Activated CD8-positive, alpha-beta memory T cell treated with anti-CD3 and anti-CD28 coated beads, Interleukin-2, amount 10 ng/mL, durations not matched to agents 7 days and 5 days (primary cell): ENCODE data around the gene KCTD16. TPM values are rescaled to one million over a fixed set of nuclear protein-coding genes. Genes with fewer than 3 reads are reported as not detected.

Source experiments
- ATAC-seq: fragments of 150-1000 bp; cut with Tn5 transposase; one replicate; pipeline ENCODE4 v1.10.0; 2021; ENCODE audit warnings: moderate library complexity
- CTCF ChIA-PET: fragments of 350-600 bp; sonication (Branson Sonifier 250); formaldehyde crosslinking; loops from one replicate; lab custom pipeline; 2021; ENCODE audit warnings: antibody characterized with exemption; lab: Charles Lee
- DNase-seq: peaks from one replicate; pipeline ENCODE4 v3.0.0-alpha.2; 2020
- H3K27ac Mint-ChIP-seq: one replicate; pipeline ENCODE4 v1.8.0; 2021; ENCODE audit warnings: mild to moderate bottlenecking, mixed read lengths
- H3K27me3 Mint-ChIP-seq: one replicate; pipeline ENCODE4 v1.8.0; 2021; ENCODE audit warnings: mixed read lengths
- H3K36me3 Mint-ChIP-seq: one replicate; pipeline ENCODE4 v1.8.0; 2021; ENCODE audit warnings: mild to moderate bottlenecking, mixed read lengths
- H3K4me1 Mint-ChIP-seq: one replicate; pipeline ENCODE4 v1.8.0; 2021; ENCODE audit warnings: mixed read lengths
- H3K4me3 Mint-ChIP-seq: one replicate; pipeline ENCODE4 v1.8.0; 2021; ENCODE audit warnings: mild to moderate bottlenecking, moderate library complexity, mixed read lengths
- H3K9me3 Mint-ChIP-seq: one replicate; pipeline ENCODE4 v1.8.0; 2022; ENCODE audit warnings: low read depth, mixed read lengths
- total RNA-seq, 2 experiments: library from RNA; stranded (reverse); gene quantifications; one replicate each; pipeline ENCODE4 v1.2.3, GENCODE V29; 2021

Gene KCTD16
- total RNA-seq, 2 experiments from 2014 or later: 0.12 to 0.19 TPM

GRCh38 chr5:144203750-144204596 lies 33.3 kb downstream of the KCTD16 start:
- no peak overlapping the region for H3K4me3 Mint-ChIP-seq
- H3K4me1 Mint-ChIP-seq: peaks cover 6% of the 10 kb centered on the region
- H3K27ac Mint-ChIP-seq: no peak overlapping the region
- peaks cover 55% of the 10 kb centered on the region for H3K27me3 Mint-ChIP-seq
- CTCF ChIA-PET: interaction anchor here (0.6 to 2.1 kb wide), 17 partner anchors 8 to 1849 kb away, joined by 3 to 16 read pairs (median 3); partner anchors contain the start of genes KCTD16 and YIPF5
- H3K9me3 Mint-ChIP-seq: no peaks in the 10 kb centered on the region
- peak; percentile 48 for DNase-seq
- ATAC-seq: peak; percentile 72
- no peaks in the 10 kb centered on the region for H3K36me3 Mint-ChIP-seq

DNA sequence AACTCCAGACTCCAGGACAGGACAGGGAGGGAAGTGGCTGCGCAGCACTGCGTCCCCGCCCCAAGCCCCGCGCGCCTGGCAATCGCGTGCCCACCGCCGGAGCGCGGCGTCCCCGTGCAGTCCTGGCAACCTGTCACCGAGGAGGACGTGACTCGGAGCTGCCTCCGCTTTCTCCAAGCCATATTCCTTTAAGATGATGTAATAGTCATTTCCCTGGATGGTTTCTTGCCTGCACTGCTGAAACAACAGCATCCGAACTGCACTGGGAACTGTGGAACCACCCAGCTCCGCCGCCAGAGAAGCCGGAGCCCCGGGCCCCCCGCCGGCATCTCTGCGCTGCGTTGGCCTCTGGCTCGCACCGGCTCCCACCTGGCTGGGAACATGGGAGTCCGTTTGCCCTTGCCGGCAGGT lies 34.5 kb downstream of the KCTD16 start:
- DNase-seq: no peak
- no peaks in the 10 kb centered on the region for H3K9me3 Mint-ChIP-seq
- H3K27me3 Mint-ChIP-seq: peaks cover 55% of the 10 kb centered on the region
- no peak for ATAC-seq
- no peak overlapping the region for H3K4me3 Mint-ChIP-seq
- CTCF ChIA-PET: interaction anchor here (1.0 to 2.1 kb wide), 4 partner anchors 9 to 1621 kb away, joined by 3 to 16 read pairs (median 5); no protein-coding TSS in a partner anchor
- H3K4me1 Mint-ChIP-seq: peaks cover 6% of the 10 kb centered on the region
- H3K27ac Mint-ChIP-seq: no peak overlapping the region
- no peaks in the 10 kb centered on the region for H3K36me3 Mint-ChIP-seq

DNA sequence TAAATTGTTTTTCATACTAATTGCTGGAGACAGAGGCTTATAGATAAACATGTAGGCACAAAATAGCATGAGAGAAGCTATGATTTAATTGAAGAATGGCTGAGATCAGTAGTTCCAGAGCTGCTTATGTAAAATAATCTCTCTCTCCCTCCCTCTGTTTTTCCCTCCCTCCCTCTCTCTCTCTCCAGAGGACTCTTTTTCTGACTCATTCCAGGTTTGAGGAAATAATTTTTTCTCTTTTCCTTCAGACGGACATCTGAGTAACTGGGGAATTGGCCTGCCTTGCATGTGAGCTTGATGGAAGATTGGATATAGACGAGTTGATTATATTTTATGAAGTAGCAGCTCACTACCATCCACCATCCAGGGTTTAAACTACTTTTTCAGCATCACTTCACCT lies 35.5 kb downstream of the KCTD16 start:
- no peaks in the 10 kb centered on the region for H3K36me3 Mint-ChIP-seq
- H3K9me3 Mint-ChIP-seq: no peaks in the 10 kb centered on the region
- H3K4me1 Mint-ChIP-seq: peaks cover 6% of the 10 kb centered on the region
- ATAC-seq (no peak), DNase-seq (no peak)
- no peak overlapping the region for H3K4me3 Mint-ChIP-seq
- CTCF ChIA-PET: interaction anchor here (0.7 to 1.0 kb wide), 3 partner anchors 10 to 1032 kb away, joined by 3 read pairs; no protein-coding TSS in a partner anchor
- peaks cover 59% of the 10 kb centered on the region for H3K27me3 Mint-ChIP-seq
- H3K27ac Mint-ChIP-seq: no peak overlapping the region

- Mint-ChIP-seq H3K4me3 (no peak overlapping the region), H3K27ac (no peak overlapping the region), H3K27me3 (peaks cover 67% of the 10 kb centered on the region), H3K4me1 (peaks cover 6% of the 10 kb centered on the region), H3K36me3 (no peaks in the 10 kb centered on the region), H3K9me3 (no peaks in the 10 kb centered on the region)
- DNase-seq (no peak), ATAC-seq (no peak)
- CTCF ChIA-PET: no interaction called here
Measured at GRCh38 chr5:144207875-144208444, 37.3 kb downstream of the KCTD16 start.

GRCh38 chr5:144209361-144209760 lies 38.7 kb downstream of the KCTD16 start:
- peaks cover 5% of the 10 kb centered on the region for H3K4me1 Mint-ChIP-seq
- CTCF ChIA-PET: no interaction called here

DNA sequence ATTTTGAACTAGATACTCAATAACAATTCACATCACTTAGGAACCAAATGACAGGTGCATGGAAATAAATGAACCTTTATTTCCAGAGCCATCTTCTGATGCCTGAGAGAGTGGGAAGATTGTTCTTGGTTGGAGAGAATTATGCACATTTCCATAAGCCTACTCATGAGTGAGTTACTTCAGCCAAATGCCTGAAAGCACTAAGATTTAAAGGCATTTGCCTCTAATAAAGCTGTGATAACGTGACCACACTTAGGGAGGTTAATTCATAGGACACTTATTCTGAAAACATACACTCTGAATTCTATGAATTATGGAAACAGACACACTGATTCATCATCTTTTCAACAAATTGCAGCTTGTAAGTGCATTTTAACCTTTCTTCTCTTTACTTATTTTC lies 40.0 kb downstream of the KCTD16 start:
- H3K4me1 Mint-ChIP-seq: no peaks in the 10 kb centered on the region
- H3K36me3 Mint-ChIP-seq: no peaks in the 10 kb centered on the region
- no peak overlapping the region for H3K4me3 Mint-ChIP-seq
- H3K27me3 Mint-ChIP-seq: peaks cover 64% of the 10 kb centered on the region
- no peak for DNase-seq
- ATAC-seq: no peak
- no peaks in the 10 kb centered on the region for H3K9me3 Mint-ChIP-seq
- CTCF ChIA-PET: no interaction called here
- no peak overlapping the region for H3K27ac Mint-ChIP-seq

More at GRCh38 chr5:144209361-144209760, 38.7 kb downstream of the KCTD16 start:
- no peaks in the 10 kb centered on the region for H3K9me3 Mint-ChIP-seq
- H3K27me3 Mint-ChIP-seq: peaks cover 70% of the 10 kb centered on the region
- no peak overlapping the region for H3K4me3 Mint-ChIP-seq
- no peak for ATAC-seq
- H3K27ac Mint-ChIP-seq: no peak overlapping the region
- H3K36me3 Mint-ChIP-seq: no peaks in the 10 kb centered on the region
- DNase-seq: no peak

GRCh38 chr5:144219869-144220268 lies 49.2 kb downstream of the KCTD16 start:
- ATAC-seq (no peak), DNase-seq (no peak)
- Mint-ChIP-seq H3K27ac (no peak overlapping the region), H3K27me3 (peaks cover 12% of the 10 kb centered on the region), H3K9me3 (no peaks in the 10 kb centered on the region), H3K36me3 (no peaks in the 10 kb centered on the region), H3K4me3 (no peak overlapping the region), H3K4me1 (no peaks in the 10 kb centered on the region)
- CTCF ChIA-PET: no interaction called here

- Mint-ChIP-seq H3K27ac (no peak overlapping the region), H3K36me3 (no peaks in the 10 kb centered on the region), H3K27me3 (peaks cover 9% of the 10 kb centered on the region), H3K4me1 (no peaks in the 10 kb centered on the region), H3K4me3 (no peak overlapping the region), H3K9me3 (no peaks in the 10 kb centered on the region)
- ATAC-seq (no peak), DNase-seq (no peak)
- CTCF ChIA-PET: no interaction called here
Measured at GRCh38 chr5:144227363-144227999, 56.8 kb downstream of the KCTD16 start.

GRCh38 chr5:144230806-144231205 lies 60.1 kb downstream of the KCTD16 start:
- no peak overlapping the region for H3K4me3 Mint-ChIP-seq
- no peaks in the 10 kb centered on the region for H3K27me3 Mint-ChIP-seq
- no peaks in the 10 kb centered on the region for H3K9me3 Mint-ChIP-seq
- H3K4me1 Mint-ChIP-seq: no peaks in the 10 kb centered on the region
- no peaks in the 10 kb centered on the region for H3K36me3 Mint-ChIP-seq
- CTCF ChIA-PET: no interaction called here
- H3K27ac Mint-ChIP-seq: no peak overlapping the region
- no peak for DNase-seq
- no peak for ATAC-seq

DNA sequence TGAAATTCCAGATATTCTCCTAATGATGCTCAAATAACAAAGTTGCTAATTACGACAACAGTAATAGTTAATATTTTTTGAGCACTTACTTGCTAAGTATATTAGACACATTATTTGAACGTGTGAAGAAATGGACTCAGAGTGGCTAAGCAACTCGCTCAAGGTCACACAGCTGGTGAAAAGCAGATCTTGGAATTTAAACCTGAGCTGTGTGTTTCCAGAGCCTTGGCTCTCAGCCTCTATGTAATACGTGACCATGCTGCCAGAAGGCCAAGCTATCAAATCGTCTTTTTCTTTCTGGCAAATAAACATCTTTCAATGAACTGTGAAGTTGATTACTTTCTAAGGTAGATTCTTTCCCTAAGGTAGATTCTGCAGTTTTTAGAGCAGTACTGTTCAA lies 61.6 kb downstream of the KCTD16 start:
- no peak for DNase-seq
- no peak overlapping the region for H3K27ac Mint-ChIP-seq
- H3K4me1 Mint-ChIP-seq: no peaks in the 10 kb centered on the region
- H3K9me3 Mint-ChIP-seq: no peaks in the 10 kb centered on the region
- CTCF ChIA-PET: no interaction called here
- H3K36me3 Mint-ChIP-seq: no peaks in the 10 kb centered on the region
- no peak overlapping the region for H3K4me3 Mint-ChIP-seq
- no peak for ATAC-seq
- no peaks in the 10 kb centered on the region for H3K27me3 Mint-ChIP-seq

- CTCF ChIA-PET: no interaction called here
- Mint-ChIP-seq H3K27ac (no peak overlapping the region), H3K9me3 (no peaks in the 10 kb centered on the region), H3K4me1 (no peaks in the 10 kb centered on the region), H3K4me3 (no peak overlapping the region), H3K36me3 (no peaks in the 10 kb centered on the region), H3K27me3 (peaks cover 7% of the 10 kb centered on the region)
- no peak for ATAC-seq
- DNase-seq: no peak
Measured at GRCh38 chr5:144236499-144236898, 65.8 kb downstream of the KCTD16 start.

- DNase-seq: no peak
- CTCF ChIA-PET: no interaction called here
- H3K4me1 Mint-ChIP-seq: no peaks in the 10 kb centered on the region
- no peak overlapping the region for H3K4me3 Mint-ChIP-seq
- H3K27ac Mint-ChIP-seq: no peak overlapping the region
- H3K27me3 Mint-ChIP-seq: peaks cover 7% of the 10 kb centered on the region
- H3K36me3 Mint-ChIP-seq: no peaks in the 10 kb centered on the region
- no peak for ATAC-seq
- H3K9me3 Mint-ChIP-seq: no peaks in the 10 kb centered on the region
Measured at GRCh38 chr5:144237851-144238250, 67.2 kb downstream of the KCTD16 start.

DNA sequence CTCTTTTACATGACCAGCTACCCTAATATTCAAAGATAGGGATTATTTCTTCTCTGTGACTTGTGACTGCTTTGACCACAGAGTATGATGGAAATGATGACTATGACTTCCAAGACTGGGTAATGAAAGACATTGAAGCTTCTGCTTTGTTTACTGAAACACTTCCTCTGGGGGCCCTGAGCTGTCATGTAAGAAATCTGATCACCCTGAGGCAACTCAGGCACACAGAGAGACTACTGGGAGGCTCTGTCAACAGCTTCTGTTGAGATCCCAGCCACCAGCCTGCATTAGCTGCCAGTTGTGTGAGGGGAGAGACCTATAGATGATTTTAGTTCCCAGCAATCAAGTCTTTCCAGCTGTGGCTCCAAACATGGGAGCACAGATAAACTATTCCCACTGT lies 76.5 kb downstream of the KCTD16 start:
- ATAC-seq (no peak), DNase-seq (no peak)
- Mint-ChIP-seq H3K4me1 (no peaks in the 10 kb centered on the region), H3K4me3 (no peak overlapping the region), H3K27ac (no peak overlapping the region), H3K9me3 (no peaks in the 10 kb centered on the region), H3K36me3 (no peaks in the 10 kb centered on the region), H3K27me3 (peaks cover 9% of the 10 kb centered on the region)
- CTCF ChIA-PET: no interaction called here
